Activated naive CD4-positive, alpha-beta T cell (primary cell): Measurements from ENCODE around the gene LIPA.
"Not testable (repeated sequence)": the region's sequence is repeated elsewhere in the genome, so short reads cannot be mapped to it uniquely, and the experiment has no call there.

Experiments
- DNase-seq, 4 experiments: peaks; one replicate each; lab custom pipeline; 2025; lab: John Stamatoyannopoulos, UW

Gene LIPA

GRCh38 chr10:89207801-89208551, 43.6 kb downstream of the LIPA start:
- no peak for DNase-seq

- DNase-seq: peak in 1 of 4 experiments; percentile 30
Observed at GRCh38 chr10:89207181-89207800, 44.3 kb downstream of the LIPA start, which contains the start of gene CH25H. Gene CH25H, minus strand, starts transcription at chr10:89207317. Its CDS starts 25 bp downstream, at chr10:89207292.

GRCh38 chr10:89206402-89207180, 45.0 kb downstream of the LIPA start:
- peak in 2 of 4 experiments; percentile 7 to 30 for DNase-seq

- DNase-seq: no peak
Observed at GRCh38 chr10:89204621-89205185, 46.9 kb downstream of the LIPA start.

GRCh38 chr10:89203237-89203636, 48.3 kb downstream of the LIPA start:
- DNase-seq: no peak

- no peak for DNase-seq
Observed at GRCh38 chr10:89202033-89202425, 49.5 kb downstream of the LIPA start.

GRCh38 chr10:89201345-89202032, 50.1 kb downstream of the LIPA start:
- DNase-seq: no peak

GRCh38 chr10:89197473-89197872, 54.1 kb downstream of the LIPA start:
- DNase-seq: no peak

- not testable (repeated sequence) for DNase-seq
Observed at GRCh38 chr10:89191301-89191700, 60.3 kb downstream of the LIPA start.

- DNase-seq: no peak
Observed at GRCh38 chr10:89189211-89189734, 62.3 kb downstream of the LIPA start.

- no peak for DNase-seq
Observed at GRCh38 chr10:89185658-89186057, 65.9 kb downstream of the LIPA start.

GRCh38 chr10:89184638-89185037, 66.9 kb downstream of the LIPA start:
- DNase-seq: no peak

- no peak for DNase-seq
Observed at GRCh38 chr10:89183571-89183970, 68.0 kb downstream of the LIPA start.

GRCh38 chr10:89182894-89183293, 68.7 kb downstream of the LIPA start:
- no peak for DNase-seq

- DNase-seq: no peak
Observed at GRCh38 chr10:89175816-89176215, 75.8 kb downstream of the LIPA start.

GRCh38 chr10:89173075-89173474, 78.5 kb downstream of the LIPA start:
- no peak for DNase-seq

- no peak for DNase-seq
Observed at GRCh38 chr10:89171996-89172395, 79.6 kb downstream of the LIPA start.

- no peak for DNase-seq
Observed at GRCh38 chr10:89171263-89171872, 80.2 kb downstream of the LIPA start.

GRCh38 chr10:89168354-89168900, 83.1 kb downstream of the LIPA start:
- DNase-seq: not testable (repeated sequence)

GRCh38 chr10:89167915-89168314, 83.7 kb downstream of the LIPA start:
- no peak for DNase-seq

GRCh38 chr10:89165923-89166322, 85.7 kb downstream of the LIPA start:
- no peak for DNase-seq
